Activated CD8-positive, alpha-beta memory T cell treated with anti-CD3 and anti-CD28 coated beads for 36 hours (primary cell): ENCODE measurements around the gene EHBP1. TPM values are rescaled to one million over a fixed set of nuclear protein-coding genes. Genes with fewer than 3 reads are reported as not detected.
"Not testable (repeated sequence)": the region's sequence is repeated elsewhere in the genome, so short reads cannot be mapped to it uniquely, and the experiment has no call there.

ENCODE experiments used
- CTCF ChIA-PET: fragments of 350-600 bp; sonication (Branson Sonifier 250); formaldehyde crosslinking; loops from one replicate; lab custom pipeline; 2021; ENCODE audit warnings: antibody characterized with exemption; lab: Charles Lee
- POLR2A ChIA-PET: fragments of 350-600 bp; sonication (Branson Sonifier 250); formaldehyde crosslinking; loops from one replicate; lab custom pipeline; 2021; ENCODE audit warnings: antibody characterized with exemption; lab: Charles Lee
- total RNA-seq, 2 experiments: library from RNA; stranded (reverse); gene quantifications; one replicate each; pipeline ENCODE4 v1.2.3, GENCODE V29; 2021

EHBP1 gene
- total RNA-seq, 2 experiments from 2014 or later, result 23.4 to 27.9 TPM

GRCh38 chr2:62727259-62727867 is 21.9 kb downstream of the EHBP1 start:
- ChIA-PET POLR2A (no interaction called here), CTCF (no interaction called here)

GRCh38 chr2:62727876-62728566 is 22.5 kb downstream of the EHBP1 start:
- ChIA-PET POLR2A (no interaction called here), CTCF (interaction anchor here (0.6 kb wide), 1 partner anchor 316 kb away, joined by 3 read pairs; no protein-coding TSS in a partner anchor)

- ChIA-PET CTCF (no interaction called here), POLR2A (no interaction called here)
Measured at GRCh38 chr2:62731275-62731674, 25.8 kb downstream of the EHBP1 start.

GRCh38 chr2:62732262-62732777 is 26.8 kb downstream of the EHBP1 start:
- ChIA-PET POLR2A (no interaction called here), CTCF (no interaction called here)

GRCh38 chr2:62733546-62733945 is 28.0 kb downstream of the EHBP1 start:
- ChIA-PET CTCF (no interaction called here), POLR2A (no interaction called here)

- CTCF ChIA-PET, result no interaction called here
- POLR2A ChIA-PET, result no interaction called here
Measured at GRCh38 chr2:62736899-62737559, 31.5 kb downstream of the EHBP1 start.

- CTCF ChIA-PET, result no interaction called here
- POLR2A ChIA-PET, result no interaction called here
Measured at GRCh38 chr2:62738981-62739936, 33.7 kb downstream of the EHBP1 start.

GRCh38 chr2:62740221-62740620 is 34.7 kb downstream of the EHBP1 start:
- CTCF ChIA-PET, result no interaction called here
- POLR2A ChIA-PET, result no interaction called here

- POLR2A ChIA-PET, result no interaction called here
- CTCF ChIA-PET, result no interaction called here
Measured at GRCh38 chr2:62741127-62741526, 35.6 kb downstream of the EHBP1 start.

- CTCF ChIA-PET, result no interaction called here
- POLR2A ChIA-PET, result no interaction called here
Measured at GRCh38 chr2:62741954-62742722, 36.6 kb downstream of the EHBP1 start.

GRCh38 chr2:62743506-62743905 is 38.0 kb downstream of the EHBP1 start:
- CTCF ChIA-PET, result no interaction called here
- POLR2A ChIA-PET, result no interaction called here

- POLR2A ChIA-PET, result no interaction called here
Measured at GRCh38 chr2:62744603-62745002, 39.1 kb downstream of the EHBP1 start.

GRCh38 chr2:62745891-62746481 is 40.5 kb downstream of the EHBP1 start:
- POLR2A ChIA-PET, result no interaction called here
- CTCF ChIA-PET, result no interaction called here

More at GRCh38 chr2:62744603-62745002, 39.1 kb downstream of the EHBP1 start:
- CTCF ChIA-PET, result interaction anchor here (1.0 kb wide), 1 partner anchor 11 kb away, joined by 3 read pairs; no protein-coding TSS in a partner anchor

- ChIA-PET CTCF (no interaction called here), POLR2A (interaction anchor here (0.7 kb wide), 1 partner anchor 8 kb away, joined by 4 read pairs; no protein-coding TSS in a partner anchor)
Measured at GRCh38 chr2:62747169-62747568, 41.7 kb downstream of the EHBP1 start.

GRCh38 chr2:62747876-62748275 is 42.4 kb downstream of the EHBP1 start:
- ChIA-PET POLR2A (no interaction called here), CTCF (no interaction called here)

GRCh38 chr2:62749111-62749510 is 43.6 kb downstream of the EHBP1 start:
- POLR2A ChIA-PET, CTCF ChIA-PET: not testable (repeated sequence)

- CTCF ChIA-PET, result interaction anchor here (0.7 to 1.0 kb wide), 4 partner anchors 52 to 256 kb away, joined by 3 read pairs; partner anchors contain the start of gene EHBP1
- POLR2A ChIA-PET, result no interaction called here
Measured at GRCh38 chr2:62757029-62757428, 51.5 kb downstream of the EHBP1 start.

- ChIA-PET POLR2A (no interaction called here), CTCF (no interaction called here)
Measured at GRCh38 chr2:62760026-62760425, 54.5 kb downstream of the EHBP1 start.
